OCI-LY3 (cell line): ENCODE results near the gene ZNRF1.

Source experiments
- H2AFZ ChIP-seq: fragments of 200-600, 300-600 bp; shearing (Covaris generic); 2 replicates; pipeline ENCODE4 v1.6.0; 2014; ENCODE audit warnings: antibody characterized with exemption, low read depth, low read length
- H3K27ac ChIP-seq: fragments of 200-600, 300-600 bp; sonication (generic); 2 replicates; pipeline ENCODE4 v1.5.1; 2014; ENCODE audit warnings: mild to moderate bottlenecking, low read length, moderate library complexity, mixed read lengths
- H3K27me3 ChIP-seq: fragments of 200-600, 300-600 bp; sonication (generic); 2 replicates; pipeline ENCODE4 v1.6.1; 2014; ENCODE audit warnings: low read depth, low read length, mixed read lengths
- H3K36me3 ChIP-seq: fragments of 200-600, 300-600 bp; sonication (generic); replicated peaks from 2 replicates; pipeline ENCODE3; 2014; ENCODE audit warnings: low read depth, low read length, mixed read lengths
- H3K4me1 ChIP-seq: fragments of 300-600, 200-600 bp; sonication (generic); 2 replicates; pipeline ENCODE4 v1.6.1; 2014; ENCODE audit warnings: low read length, mixed read lengths
- H3K4me2 ChIP-seq: fragments of 200-600, 300-600 bp; sonication (generic); 2 replicates; pipeline ENCODE4 v1.6.1; 2014; ENCODE audit warnings: low read length, mixed read lengths
- H3K4me3 ChIP-seq: fragments of 300-600, 200-600 bp; sonication (generic); 2 replicates; pipeline ENCODE4 v1.5.1; 2014; ENCODE audit warnings: antibody characterized with exemption, mild to moderate bottlenecking, low read length, moderate library complexity
- H3K79me2 ChIP-seq: fragments of 300-600, 200-600 bp; shearing (Covaris generic); 2 replicates; pipeline ENCODE4 v1.6.1; 2014; ENCODE audit warnings: mild to moderate bottlenecking, low read length, mixed read lengths
- H3K9ac ChIP-seq: fragments of 300-600, 200-600 bp; shearing (Covaris generic); 2 replicates; pipeline ENCODE4 v1.6.0; 2014; ENCODE audit warnings: mild to moderate bottlenecking, low read length, moderate library complexity
- H3K9me3 ChIP-seq: fragments of 200-600, 300-600 bp; shearing (Covaris generic); 2 replicates; pipeline ENCODE4 v1.6.1; 2014; ENCODE audit warnings: low read length, mixed read lengths; ENCODE audit not compliant: insufficient read depth
- H4K20me1 ChIP-seq: fragments of 200-600, 300-600 bp; sonication (generic); 2 replicates; pipeline ENCODE4 v1.6.1; 2016; ENCODE audit warnings: low read length, mixed read lengths; ENCODE audit not compliant: insufficient read depth
- EZH2phosphoT487 ChIP-seq: fragments of 200-600 bp; shearing (Covaris generic); IDR thresholded peaks from 2 replicates; pipeline ENCODE4 v1.6.1; 2018; ENCODE audit warnings: antibody characterized with exemption, mixed run types, low read depth
- TF ChIP-seq, protein P1 (sequence below): fragments of 200-600, 300-600 bp; sonication (generic); IDR thresholded peaks from 2 replicates; pipeline ENCODE4 v1.5.1; 2014; ENCODE audit warnings: antibody characterized with exemption, low read length, low read depth

ZNRF1 gene

DNA sequence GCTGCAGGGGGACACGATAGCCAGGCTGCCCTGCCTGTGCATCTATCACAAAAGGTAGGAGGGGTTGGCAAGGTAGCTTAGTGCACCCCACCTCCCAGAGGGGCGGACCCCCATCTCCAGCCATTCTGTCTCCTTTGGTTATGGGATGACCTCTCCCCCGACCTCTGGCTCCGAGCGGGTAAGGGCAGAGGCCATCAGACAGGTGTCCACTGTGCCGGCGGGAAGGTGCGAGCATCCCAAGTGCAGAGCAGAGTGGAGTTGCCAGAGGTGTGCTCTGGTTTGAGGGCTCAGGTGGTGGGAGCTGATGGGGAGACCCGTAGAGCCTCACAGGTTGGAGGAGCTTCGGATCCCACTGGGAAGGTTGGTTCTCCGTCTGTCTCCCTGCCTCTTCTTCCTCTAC lies 106.0 kb downstream of the ZNRF1 start:
- Histone ChIP-seq H3K4me1 (peaks cover 9% of the 10 kb centered on the region; the same call in 1 of the 2 replicates), H3K4me3 (no peak overlapping the region), H3K4me2 (no peak overlapping the region), H2AFZ (no peak overlapping the region), H3K27me3 (no peaks in the 10 kb centered on the region), H3K9ac (no peak overlapping the region), H3K27ac (no peak overlapping the region), H3K9me3 (no peaks in the 10 kb centered on the region), H3K79me2 (no peaks in the 10 kb centered on the region), H3K36me3 (no peaks in the 10 kb centered on the region), H4K20me1 (no peaks in the 10 kb centered on the region)
- TF ChIP-seq, protein P1, sequence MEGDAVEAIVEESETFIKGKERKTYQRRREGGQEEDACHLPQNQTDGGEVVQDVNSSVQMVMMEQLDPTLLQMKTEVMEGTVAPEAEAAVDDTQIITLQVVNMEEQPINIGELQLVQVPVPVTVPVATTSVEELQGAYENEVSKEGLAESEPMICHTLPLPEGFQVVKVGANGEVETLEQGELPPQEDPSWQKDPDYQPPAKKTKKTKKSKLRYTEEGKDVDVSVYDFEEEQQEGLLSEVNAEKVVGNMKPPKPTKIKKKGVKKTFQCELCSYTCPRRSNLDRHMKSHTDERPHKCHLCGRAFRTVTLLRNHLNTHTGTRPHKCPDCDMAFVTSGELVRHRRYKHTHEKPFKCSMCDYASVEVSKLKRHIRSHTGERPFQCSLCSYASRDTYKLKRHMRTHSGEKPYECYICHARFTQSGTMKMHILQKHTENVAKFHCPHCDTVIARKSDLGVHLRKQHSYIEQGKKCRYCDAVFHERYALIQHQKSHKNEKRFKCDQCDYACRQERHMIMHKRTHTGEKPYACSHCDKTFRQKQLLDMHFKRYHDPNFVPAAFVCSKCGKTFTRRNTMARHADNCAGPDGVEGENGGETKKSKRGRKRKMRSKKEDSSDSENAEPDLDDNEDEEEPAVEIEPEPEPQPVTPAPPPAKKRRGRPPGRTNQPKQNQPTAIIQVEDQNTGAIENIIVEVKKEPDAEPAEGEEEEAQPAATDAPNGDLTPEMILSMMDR, result no peak
- TF ChIP-seq EZH2phosphoT487, result no peak

DNA sequence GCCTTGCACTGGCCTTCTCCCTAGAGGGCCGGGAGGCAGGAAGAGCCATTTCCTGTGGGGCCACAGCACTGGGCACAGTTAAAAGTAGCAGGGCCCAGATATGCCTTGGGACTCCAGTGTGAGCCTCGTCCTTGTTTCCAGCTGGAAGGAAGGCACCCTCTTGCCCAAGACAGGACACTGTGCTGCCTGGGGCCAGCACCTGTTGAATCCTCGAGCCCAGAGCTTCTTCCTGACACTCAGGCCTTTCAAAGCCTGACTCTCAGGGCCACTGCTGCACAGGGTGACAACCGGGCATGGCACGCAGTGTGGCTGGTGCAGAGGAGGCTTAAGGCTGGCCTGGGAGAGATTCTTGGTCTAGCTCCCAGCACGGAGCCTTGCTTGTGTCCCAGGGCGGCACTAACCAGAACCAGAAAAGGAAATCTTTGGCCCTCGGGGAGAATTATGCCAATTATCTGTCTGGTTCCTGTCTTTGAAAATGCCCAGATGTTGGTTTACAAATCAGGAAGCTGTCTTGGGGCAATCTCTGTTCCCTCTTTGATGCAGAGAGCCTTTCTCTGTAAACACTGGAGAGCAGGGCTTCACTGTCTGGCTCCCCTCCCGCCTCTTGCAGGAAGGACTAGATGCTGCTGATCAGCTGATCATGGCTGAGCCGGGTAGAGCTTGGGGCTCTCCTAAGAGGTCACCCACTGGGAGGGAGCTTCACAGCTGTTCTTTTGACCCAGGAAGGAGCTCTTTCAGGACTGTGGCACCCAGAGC lies 106.7 kb downstream of the ZNRF1 start:
- H3K4me2 ChIP-seq, result no peak overlapping the region
- no peaks in the 10 kb centered on the region for H4K20me1 ChIP-seq
- H3K79me2 ChIP-seq, result no peaks in the 10 kb centered on the region
- no peak overlapping the region for H3K4me3 ChIP-seq
- peaks cover 10% of the 10 kb centered on the region for H3K4me1 ChIP-seq
- H3K27ac ChIP-seq, result no peak overlapping the region
- no peaks in the 10 kb centered on the region for H3K36me3 ChIP-seq
- no peak overlapping the region for H3K9ac ChIP-seq
- no peak for TF ChIP-seq EZH2phosphoT487
- TF ChIP-seq, protein P1, result no peak
- H3K9me3 ChIP-seq, result no peaks in the 10 kb centered on the region
- H2AFZ ChIP-seq, result no peak overlapping the region
- H3K27me3 ChIP-seq, result no peaks in the 10 kb centered on the region

DNA sequence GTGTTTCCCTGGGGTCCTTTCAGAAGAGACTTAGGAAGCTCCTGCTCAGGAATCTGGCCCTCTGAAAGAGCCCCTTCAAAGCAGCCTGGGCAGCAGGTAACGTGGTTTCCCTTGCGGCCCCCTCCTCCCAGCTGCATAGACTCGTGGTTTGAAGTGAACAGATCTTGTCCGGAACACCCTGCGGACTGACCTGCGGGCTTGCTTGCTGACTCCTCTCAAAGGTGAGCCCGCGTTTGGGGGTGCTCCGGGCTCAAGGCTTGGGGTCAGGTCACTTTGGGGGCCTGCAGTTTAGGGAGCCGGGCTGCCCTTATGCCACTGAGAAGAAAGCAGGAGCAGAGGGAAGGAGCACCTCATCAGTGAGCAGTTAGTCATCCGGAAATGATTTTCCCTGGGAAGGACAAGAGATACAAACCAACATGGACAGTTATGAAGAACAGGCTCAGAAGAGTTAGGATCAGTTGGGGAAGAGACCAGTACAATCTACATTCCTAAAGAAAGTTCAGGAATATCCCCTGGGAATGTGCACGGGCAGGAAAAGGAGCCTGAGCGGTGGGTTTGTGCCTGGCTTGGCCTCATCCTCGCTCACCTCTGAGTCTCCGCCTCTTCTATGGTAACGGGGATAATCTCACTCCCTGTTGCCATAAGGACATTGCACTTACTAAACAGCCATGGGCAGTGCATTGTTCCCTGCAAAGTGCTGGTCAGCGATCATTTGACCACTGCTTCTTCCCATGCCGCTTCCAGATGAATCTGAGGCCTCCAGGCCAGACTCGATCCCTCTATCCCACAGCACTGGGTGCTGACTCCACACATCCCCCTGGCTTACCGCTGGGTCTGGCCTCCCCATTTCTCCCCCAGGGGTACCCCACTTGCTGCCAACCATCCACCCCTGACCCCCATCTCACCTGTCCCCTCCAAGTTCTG lies 107.8 kb downstream of the ZNRF1 start:
- Histone ChIP-seq H3K4me2 (no peak overlapping the region), H4K20me1 (no peaks in the 10 kb centered on the region), H3K4me3 (no peak overlapping the region)

More for the DNA sequence above, 107.8 kb downstream of the ZNRF1 start:
- H3K27me3 ChIP-seq, result no peaks in the 10 kb centered on the region
- no peaks in the 10 kb centered on the region for H3K9me3 ChIP-seq
- peaks cover 20% of the 10 kb centered on the region for H3K4me1 ChIP-seq
- H2AFZ ChIP-seq, result no peak overlapping the region
- no peak overlapping the region for H3K9ac ChIP-seq
- no peak overlapping the region for H3K27ac ChIP-seq
- TF ChIP-seq, protein P1, result no peak
- no peak for TF ChIP-seq EZH2phosphoT487
- no peaks in the 10 kb centered on the region for H3K36me3 ChIP-seq
- no peaks in the 10 kb centered on the region for H3K79me2 ChIP-seq
